Liver (tissue), 9 donors: ENCODE data around the gene SPATC1L. TPM values are rescaled to one million over a fixed set of nuclear protein-coding genes. Genes with fewer than 3 reads are reported as not detected.

Experiments used
- DNase-seq: peaks from one replicate; pipeline ENCODE4 v3.0.0-alpha.2; 2017; ENCODE audit warnings: low spot score
- H3K27ac ChIP-seq, 2 donors: one replicate each; pipeline ENCODE4 v1.7.0; 2013; ENCODE audit warnings: inconsistent platforms in 2 of 2, low read length in 2 of 2, control low read depth in 1 of 2, low read depth in 1 of 2, mild to moderate bottlenecking in 1 of 2
- H3K27me3 ChIP-seq, 4 donors: one replicate each; pipeline versions ENCODE4 v1.6.1 to v1.7.0; 2013; ENCODE audit warnings: low read length in 3 of 4, inconsistent platforms in 1 of 4, mild to moderate bottlenecking in 1 of 4, moderate library complexity in 1 of 4; ENCODE audit not compliant: control insufficient read depth in 4 of 4, insufficient read depth in 4 of 4
- H3K36me3 ChIP-seq, 4 donors: one replicate each; pipeline versions ENCODE4 v1.6.1 to v1.7.0; 2013; ENCODE audit warnings: low read length in 3 of 4, mild to moderate bottlenecking in 3 of 4, low read depth in 1 of 4, moderate library complexity in 1 of 4; ENCODE audit not compliant: control insufficient read depth in 4 of 4, insufficient read depth in 3 of 4
- H3K4me1 ChIP-seq, 4 donors: one replicate each; pipeline versions ENCODE4 v1.6.1 to v1.7.0; 2013; ENCODE audit warnings: low read length in 3 of 4, mild to moderate bottlenecking in 3 of 4, moderate library complexity in 1 of 4; ENCODE audit not compliant: control insufficient read depth in 4 of 4, insufficient read depth in 4 of 4
- H3K4me3 ChIP-seq, 3 donors: one replicate each; pipeline versions ENCODE4 v1.6.1 to v1.7.0; 2013; ENCODE audit warnings: low read length in 3 of 3, control low read depth in 1 of 3, low read depth in 1 of 3, mild to moderate bottlenecking in 1 of 3
- H3K9ac ChIP-seq, 2 donors: one replicate each; pipeline ENCODE4 v1.7.0; 2013; ENCODE audit warnings: low read length in 2 of 2, mild to moderate bottlenecking in 2 of 2, moderate library complexity in 2 of 2, control low read depth in 1 of 2, low read depth in 1 of 2
- H3K9me3 ChIP-seq, 4 donors: one replicate each; pipeline versions ENCODE4 v1.6.1 to v1.7.0; 2013; ENCODE audit warnings: low read length in 3 of 4; ENCODE audit not compliant: control insufficient read depth in 4 of 4
- ATF3 ChIP-seq: IDR thresholded peaks from 2 replicates; pipeline ENCODE4 v1.6.1; 2016; ENCODE audit warnings: antibody characterized with exemption
- CTCF ChIP-seq: fragments of 150-350 bp; IDR thresholded peaks from 2 replicates; pipeline ENCODE4 v1.5.1; 2017; ENCODE audit warnings: improper control_type of control experiment, low read depth, low read length; ENCODE audit not compliant: missing input control
- EGR1 ChIP-seq, 2 donors: IDR thresholded peaks; 2 replicates each; pipeline ENCODE4 v1.6.1; 2016 to 2018; ENCODE audit warnings: antibody characterized with exemption in 2 of 2, low read depth in 2 of 2
- FOXA1 ChIP-seq: IDR thresholded peaks from 2 replicates; pipeline ENCODE4 v1.6.1; 2016; ENCODE audit warnings: antibody characterized with exemption
- FOXA2 ChIP-seq: IDR thresholded peaks from 2 replicates; pipeline ENCODE4 v1.6.1; 2016; ENCODE audit warnings: antibody characterized with exemption
- GABPA ChIP-seq, 2 donors: IDR thresholded peaks in 1 of 2; conservative IDR thresholded peaks in 1 of 2; 2 replicates each; pipeline ENCODE4 v1.6.1; 2016; ENCODE audit warnings: antibody characterized with exemption in 2 of 2, mild to moderate bottlenecking in 1 of 2, moderate library complexity in 1 of 2
- HNF4A ChIP-seq, 2 donors: conservative IDR thresholded peaks; 2 replicates each; pipeline ENCODE4 v1.6.1; 2016; ENCODE audit warnings: antibody characterized with exemption in 2 of 2, mild to moderate bottlenecking in 2 of 2
- HNF4G ChIP-seq: IDR thresholded peaks from 2 replicates; pipeline ENCODE4 v1.6.1; 2016; ENCODE audit warnings: antibody characterized with exemption
- JUND ChIP-seq, 2 donors: IDR thresholded peaks; 2 replicates each; pipeline ENCODE4 v1.6.1; 2016; ENCODE audit warnings: antibody characterized with exemption in 2 of 2
- MAX ChIP-seq: IDR thresholded peaks from 2 replicates; pipeline ENCODE4 v1.6.1; 2016; ENCODE audit warnings: antibody characterized with exemption
- NR2F2 ChIP-seq: IDR thresholded peaks from 2 replicates; pipeline ENCODE4 v1.6.1; 2016; ENCODE audit warnings: antibody characterized with exemption
- RAD21 ChIP-seq, 2 donors: IDR thresholded peaks; 2 replicates each; pipeline ENCODE4 v1.6.1; 2016; ENCODE audit warnings: antibody characterized with exemption in 2 of 2, mild to moderate bottlenecking in 2 of 2
- REST ChIP-seq: IDR thresholded peaks from 2 replicates; pipeline ENCODE4 v1.6.1; 2016; ENCODE audit warnings: antibody characterized with exemption, mild to moderate bottlenecking
- RXRA ChIP-seq, 2 donors: IDR thresholded peaks; 2 replicates each; pipeline ENCODE4 v1.6.1; 2017 to 2018; ENCODE audit warnings: antibody characterized with exemption in 2 of 2, mild to moderate bottlenecking in 1 of 2
- SP1 ChIP-seq: IDR thresholded peaks from 2 replicates; pipeline ENCODE4 v1.6.1; 2018; ENCODE audit warnings: antibody characterized with exemption, mild to moderate bottlenecking
- TAF1 ChIP-seq: conservative IDR thresholded peaks from 2 replicates; pipeline ENCODE4 v1.6.1; 2016; ENCODE audit warnings: antibody characterized with exemption, mild to moderate bottlenecking
- YY1 ChIP-seq: IDR thresholded peaks from 2 replicates; pipeline ENCODE4 v1.6.1; 2016; ENCODE audit warnings: antibody characterized with exemption, mild to moderate bottlenecking
- ZBTB33 ChIP-seq: IDR thresholded peaks from 2 replicates; pipeline ENCODE4 v1.6.1; 2016; ENCODE audit warnings: antibody characterized with exemption
- WGBS: extraction: QIAGEN DNeasy Blood & Tissue Kit; methylation state at CpG from one replicate; pipeline ENCODE4 v1.1.7; 2013; 5-methylcytosine and 5-hydroxymethylcytosine counted together
- polyA plus RNA-seq, 2 donors: library from polyadenylated mRNA; stranded (reverse) in 1 of 2; unstranded in 1 of 2; fragments of 200-250 nt in 1 of 2; fragments of >200 nt in 1 of 2; fragmentation: Nextera tagmentation in 1 of 2; extraction: Ambion mirVana in 1 of 2; gene quantifications; one replicate each; pipeline versions ENCODE4 v1.2.1 to v1.2.3, GENCODE V29; 2013 to 2015
- total RNA-seq, 2 donors: library from RNA; depleted of rRNA; stranded (reverse); fragments of >200 nt; gene quantifications; one replicate each; pipeline ENCODE4 v1.2.3, GENCODE V29; 2014
- donor health status: healthy.
- donor health status: healthy.
- donor health status: healthy.
- donor health status: healthy.
- donor health status: healthy.

Gene SPATC1L
- total and polyA plus RNA-seq, 4 donors: 0.33 to 3.5 (median 0.79) TPM

GRCh38 chr21:46211786-46212720 is 27.8 kb upstream of the SPATC1L start:
- H3K4me3 ChIP-seq: no peak overlapping the region
- H3K4me1 ChIP-seq: no peaks in the 10 kb centered on the region
- TF ChIP-seq FOXA2: no peak
- no peak for TF ChIP-seq TAF1
- TF ChIP-seq HNF4A (conservative IDR thresholded peaks at IDR 0.05): no peak
- no peak for TF ChIP-seq NR2F2
- no peak for TF ChIP-seq ATF3
- no peak for TF ChIP-seq GABPA (IDR thresholded peaks at IDR 0.05 in 1 of 2, conservative IDR thresholded peaks at IDR 0.05 in 1 of 2)
- no peak for TF ChIP-seq SP1
- no peak for TF ChIP-seq MAX
- TF ChIP-seq YY1: no peak
- no peak for TF ChIP-seq JUND (IDR thresholded peaks at IDR 0.05)
- TF ChIP-seq REST: no peak
- no peak for TF ChIP-seq EGR1 (IDR thresholded peaks at IDR 0.05; ENCODE audit: low read depth in 2 of 2)
- TF ChIP-seq CTCF: no peak
- TF ChIP-seq RXRA (IDR thresholded peaks at IDR 0.05): no peak
- no peak for TF ChIP-seq FOXA1
- TF ChIP-seq RAD21 (IDR thresholded peaks at IDR 0.05): no peak
- TF ChIP-seq ZBTB33: no peak
- no peak for TF ChIP-seq HNF4G
- H3K36me3 ChIP-seq: peaks cover 21 to 85% (median 36%) of the 10 kb centered on the region in 4 donors
- no peaks in the 10 kb centered on the region for H3K27me3 ChIP-seq
- no peaks in the 10 kb centered on the region for H3K9me3 ChIP-seq
- H3K27ac ChIP-seq: no peak overlapping the region
- no peak overlapping the region for H3K9ac ChIP-seq
- 93% methylated on average over 23 of the region's 23 CpGs for WGBS
- DNase-seq: no peak
